ENCODE data around the gene PJA2. TPM values are rescaled to one million over a fixed set of nuclear protein-coding genes. Genes with fewer than 3 reads are reported as not detected.

The PJA2 gene
- total and polyA plus RNA-seq, 9 of the 15 experiments (the other 6 are each of a cell fraction or from before 2014, with no cell fraction given): 25.1 to 82.1 (median 50.1) TPM

DNA sequence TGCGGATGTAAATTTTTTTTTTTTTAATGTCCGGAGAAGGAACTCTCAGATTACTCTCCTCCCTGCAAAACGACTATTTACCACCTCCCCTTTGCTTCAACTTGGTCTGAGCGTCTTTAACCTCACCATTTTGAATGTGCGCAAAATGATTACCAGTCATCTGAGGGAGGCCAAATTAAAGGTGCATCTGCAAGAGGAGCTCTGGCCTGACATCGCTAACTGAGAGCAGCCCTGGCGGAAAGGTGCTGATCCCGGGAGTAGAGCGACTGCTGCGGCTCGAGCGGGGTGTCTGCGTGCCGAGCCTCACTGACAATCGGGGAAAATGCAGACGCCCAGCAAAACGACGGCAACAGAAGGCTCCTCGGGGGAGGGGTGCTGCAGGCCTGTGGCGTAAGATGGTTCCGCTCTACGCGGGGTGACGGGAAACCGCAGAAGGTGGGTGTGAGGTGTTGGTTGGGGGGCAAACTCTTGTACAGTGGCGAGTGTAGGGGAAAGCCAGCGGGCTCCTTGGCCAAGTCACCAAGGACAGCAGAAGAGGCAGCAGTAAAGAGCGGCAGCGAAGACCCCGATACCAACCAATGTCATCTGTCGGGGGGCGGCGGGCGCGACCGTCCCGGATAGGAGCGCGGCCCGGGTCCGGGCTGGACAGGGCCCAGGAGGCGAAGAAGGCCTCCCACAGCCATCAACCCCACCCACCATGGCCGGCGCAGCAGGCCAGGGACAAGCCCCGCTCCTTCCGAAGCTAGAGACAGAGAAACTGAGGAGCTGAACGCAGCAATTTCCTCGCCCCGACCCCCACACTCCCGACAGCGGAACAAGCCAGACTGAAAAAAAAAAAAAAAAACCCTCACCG, 557 bp downstream of the PJA2 start:
- H4K20me1 ChIP-seq (replicated peaks; ENCODE audit: control insufficient read depth, insufficient read depth, low read length): no peaks in the 10 kb centered on the region
- BruUV-seq (replicated peaks): TSS peak; percentile 65
- ATAC-seq (peak; percentile 64), FAIRE-seq (peak; percentile 49), DNase-seq (ENCODE audit: extremely low read depth in 1 of 4, low spot score in 3 of 4) (peak; percentile 61 to 86 (median 66))
- H3K27me3 ChIP-seq (ENCODE audit: control insufficient read depth in 2 of 2, insufficient read depth in 2 of 2, low read length in 2 of 2): no peaks in the 10 kb centered on the region
- H3K27ac ChIP-seq (ENCODE audit: extremely low read depth, low read depth, low read length): peak overlapping the region; percentile 96
- ChIA-PET POLR2A (interaction anchor here (0.6 to 1.3 kb wide), 5 partner anchors 21 to 683 kb away, joined by 3 to 4 read pairs (median 4); partner anchors contain the start of gene MAN2A1), CTCF (ENCODE audit: low intra/inter-chr PET ratio) (interaction anchor here (0.6 kb wide), 1 partner anchor 510 kb away, joined by 7 read pairs; no protein-coding TSS in a partner anchor)
- H3K9me1 ChIP-seq (ENCODE audit: control insufficient read depth, insufficient read depth, low read length): peaks cover 3% of the 10 kb centered on the region
- H3K9me3 ChIP-seq (replicated peaks; ENCODE audit: control insufficient read depth, insufficient read depth, low read depth, low read length): peaks cover 4% of the 10 kb centered on the region; the same call in 1 of the 2 replicates
- peaks cover 6% of the 10 kb centered on the region; the same call in 2 of the 3 replicates for H3K36me3 ChIP-seq (ENCODE audit: control insufficient read depth, insufficient read depth, low read length)
- under 1% methylated on average over 52 of the region's 52 CpGs for WGBS (ENCODE audit: insufficient coverage, low coverage, missing lambda C conversion rate)
- peaks cover 3 to 12% of the 10 kb centered on the region in 2 experiments; a peak in 4 of 5 replicates for H3K4me1 ChIP-seq (replicated peaks in 1 of 2; ENCODE audit: control insufficient read depth in 2 of 2, insufficient read depth in 2 of 2, low read length in 2 of 2)
- peak overlapping the region; percentile 90 to 98 for H3K9ac ChIP-seq (ENCODE audit: insufficient read depth in 1 of 2, low read depth in 2 of 2, low read length in 2 of 2)
- H3K4me3 ChIP-seq: peak overlapping the region; percentile 85
- in situ Hi-C loops (cut with MboI) (no loop called here), intact Hi-C loops (cut with micrococcal nuclease) (no loop called here)
- peak overlapping the region; percentile 84 for H2AFZ ChIP-seq (ENCODE audit: low read depth, low read length)
- peak overlapping the region; percentile 95 for H3K4me2 ChIP-seq (ENCODE audit: insufficient read depth, low read length)
- peaks cover 55% of the 10 kb centered on the region for H3K79me2 ChIP-seq (ENCODE audit: control insufficient read depth, insufficient read depth, low read length)
- TF ChIP-seq, protein P1, sequence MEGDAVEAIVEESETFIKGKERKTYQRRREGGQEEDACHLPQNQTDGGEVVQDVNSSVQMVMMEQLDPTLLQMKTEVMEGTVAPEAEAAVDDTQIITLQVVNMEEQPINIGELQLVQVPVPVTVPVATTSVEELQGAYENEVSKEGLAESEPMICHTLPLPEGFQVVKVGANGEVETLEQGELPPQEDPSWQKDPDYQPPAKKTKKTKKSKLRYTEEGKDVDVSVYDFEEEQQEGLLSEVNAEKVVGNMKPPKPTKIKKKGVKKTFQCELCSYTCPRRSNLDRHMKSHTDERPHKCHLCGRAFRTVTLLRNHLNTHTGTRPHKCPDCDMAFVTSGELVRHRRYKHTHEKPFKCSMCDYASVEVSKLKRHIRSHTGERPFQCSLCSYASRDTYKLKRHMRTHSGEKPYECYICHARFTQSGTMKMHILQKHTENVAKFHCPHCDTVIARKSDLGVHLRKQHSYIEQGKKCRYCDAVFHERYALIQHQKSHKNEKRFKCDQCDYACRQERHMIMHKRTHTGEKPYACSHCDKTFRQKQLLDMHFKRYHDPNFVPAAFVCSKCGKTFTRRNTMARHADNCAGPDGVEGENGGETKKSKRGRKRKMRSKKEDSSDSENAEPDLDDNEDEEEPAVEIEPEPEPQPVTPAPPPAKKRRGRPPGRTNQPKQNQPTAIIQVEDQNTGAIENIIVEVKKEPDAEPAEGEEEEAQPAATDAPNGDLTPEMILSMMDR (IDR thresholded peaks at IDR 0.05 in 2 of 3, conservative IDR thresholded peaks at IDR 0.05 in 1 of 3; ENCODE audit: insufficient read depth in 2 of 3, low read depth in 1 of 3, low read length in 3 of 3): no peak
- no peak for TF ChIP-seq TCF7L2 (IDR thresholded peaks at IDR 0.05; ENCODE audit: low read depth, low read length)
- no peak for TF ChIP-seq ZNF561 (CRISPR knock-in tag; conservative IDR thresholded peaks at IDR 0.05)
- peak; percentile 81 for TF ChIP-seq CEBPB (tag; IDR thresholded peaks at IDR 0.05)
- TF ChIP-seq, protein P2, sequence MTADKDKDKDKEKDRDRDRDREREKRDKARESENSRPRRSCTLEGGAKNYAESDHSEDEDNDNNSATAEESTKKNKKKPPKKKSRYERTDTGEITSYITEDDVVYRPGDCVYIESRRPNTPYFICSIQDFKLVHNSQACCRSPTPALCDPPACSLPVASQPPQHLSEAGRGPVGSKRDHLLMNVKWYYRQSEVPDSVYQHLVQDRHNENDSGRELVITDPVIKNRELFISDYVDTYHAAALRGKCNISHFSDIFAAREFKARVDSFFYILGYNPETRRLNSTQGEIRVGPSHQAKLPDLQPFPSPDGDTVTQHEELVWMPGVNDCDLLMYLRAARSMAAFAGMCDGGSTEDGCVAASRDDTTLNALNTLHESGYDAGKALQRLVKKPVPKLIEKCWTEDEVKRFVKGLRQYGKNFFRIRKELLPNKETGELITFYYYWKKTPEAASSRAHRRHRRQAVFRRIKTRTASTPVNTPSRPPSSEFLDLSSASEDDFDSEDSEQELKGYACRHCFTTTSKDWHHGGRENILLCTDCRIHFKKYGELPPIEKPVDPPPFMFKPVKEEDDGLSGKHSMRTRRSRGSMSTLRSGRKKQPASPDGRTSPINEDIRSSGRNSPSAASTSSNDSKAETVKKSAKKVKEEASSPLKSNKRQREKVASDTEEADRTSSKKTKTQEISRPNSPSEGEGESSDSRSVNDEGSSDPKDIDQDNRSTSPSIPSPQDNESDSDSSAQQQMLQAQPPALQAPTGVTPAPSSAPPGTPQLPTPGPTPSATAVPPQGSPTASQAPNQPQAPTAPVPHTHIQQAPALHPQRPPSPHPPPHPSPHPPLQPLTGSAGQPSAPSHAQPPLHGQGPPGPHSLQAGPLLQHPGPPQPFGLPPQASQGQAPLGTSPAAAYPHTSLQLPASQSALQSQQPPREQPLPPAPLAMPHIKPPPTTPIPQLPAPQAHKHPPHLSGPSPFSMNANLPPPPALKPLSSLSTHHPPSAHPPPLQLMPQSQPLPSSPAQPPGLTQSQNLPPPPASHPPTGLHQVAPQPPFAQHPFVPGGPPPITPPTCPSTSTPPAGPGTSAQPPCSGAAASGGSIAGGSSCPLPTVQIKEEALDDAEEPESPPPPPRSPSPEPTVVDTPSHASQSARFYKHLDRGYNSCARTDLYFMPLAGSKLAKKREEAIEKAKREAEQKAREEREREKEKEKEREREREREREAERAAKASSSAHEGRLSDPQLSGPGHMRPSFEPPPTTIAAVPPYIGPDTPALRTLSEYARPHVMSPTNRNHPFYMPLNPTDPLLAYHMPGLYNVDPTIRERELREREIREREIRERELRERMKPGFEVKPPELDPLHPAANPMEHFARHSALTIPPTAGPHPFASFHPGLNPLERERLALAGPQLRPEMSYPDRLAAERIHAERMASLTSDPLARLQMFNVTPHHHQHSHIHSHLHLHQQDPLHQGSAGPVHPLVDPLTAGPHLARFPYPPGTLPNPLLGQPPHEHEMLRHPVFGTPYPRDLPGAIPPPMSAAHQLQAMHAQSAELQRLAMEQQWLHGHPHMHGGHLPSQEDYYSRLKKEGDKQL (CRISPR knock-in tag; IDR thresholded peaks at IDR 0.05; ENCODE audit: borderline replicate concordance): no peak
- no peak for TF ChIP-seq TAF15 (IDR thresholded peaks at IDR 0.05; ENCODE audit: low read depth, low read length)
- peak in 1 of 2 experiments; percentile 83; a peak in 2 of 4 replicates for TF ChIP-seq HDAC1 (IDR thresholded peaks at IDR 0.05)
- TF ChIP-seq GABPB2 (CRISPR knock-in tag; conservative IDR thresholded peaks at IDR 0.05): no peak
- TF ChIP-seq ZC3H4 (CRISPR knock-in tag; IDR thresholded peaks at IDR 0.05; ENCODE audit: borderline replicate concordance): peak; percentile 94
- peak; percentile 19 for TF ChIP-seq SMAD1 (IDR thresholded peaks at IDR 0.05; ENCODE audit: low read depth, low read length, partially characterized antibody)
- no peak for TF ChIP-seq BRCA1 (IDR thresholded peaks at IDR 0.05)
- no peak for TF ChIP-seq BRCA1 (CRISPR knock-in tag; IDR thresholded peaks at IDR 0.05)
- TF ChIP-seq OTX1 (CRISPR knock-in tag; IDR thresholded peaks at IDR 0.05): no peak
